ENCODE measurements around the gene ZSWIM8. TPM values are rescaled to one million over a fixed set of nuclear protein-coding genes. Genes with fewer than 3 reads are reported as not detected.

ZSWIM8 gene
- total RNA-seq, 1 donor from 2014 or later = 30.5 TPM

DNA sequence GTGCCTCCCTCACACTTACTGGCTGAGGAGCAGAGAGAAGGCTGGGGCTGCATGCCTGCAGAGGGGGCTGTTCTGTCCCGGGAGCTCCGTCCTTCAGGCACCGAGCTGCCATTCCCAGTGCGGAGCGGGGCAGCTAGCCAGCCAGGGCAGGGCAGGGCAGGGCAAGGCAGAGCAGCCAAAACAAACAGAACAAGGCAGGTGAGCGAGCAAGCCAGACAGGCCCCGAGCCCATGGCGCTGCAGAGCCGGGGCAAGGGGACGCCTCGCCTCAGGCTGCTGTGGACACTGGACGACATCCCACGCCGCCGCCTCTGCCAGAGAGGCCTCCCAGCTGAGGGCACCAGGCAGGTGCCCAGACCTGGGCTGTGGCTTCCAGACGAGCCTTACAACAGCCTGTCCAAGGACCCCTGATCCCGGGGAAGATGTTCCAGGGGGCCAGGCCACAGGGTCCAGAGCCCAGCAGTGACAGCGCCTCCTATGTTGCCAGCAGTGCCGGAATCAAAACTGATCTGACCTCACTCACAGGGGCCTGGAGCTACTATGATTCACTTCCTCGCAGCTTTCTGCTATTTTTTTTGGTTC lies 34.2 kb downstream of the ZSWIM8 start:
- H3K9me3 Mint-ChIP-seq = no peaks in the 10 kb centered on the region
- H3F3A ChIP-seq (ENCODE audit: low read depth) = no peaks in the 10 kb centered on the region
- no peak overlapping the region for H3K27ac Mint-ChIP-seq
- H3K27me3 Mint-ChIP-seq (ENCODE audit: insufficient read depth, low read depth) = peaks cover 3% of the 10 kb centered on the region
- H3K36me3 Mint-ChIP-seq = peaks cover 10% of the 10 kb centered on the region
- H3K4me1 Mint-ChIP-seq = no peaks in the 10 kb centered on the region
- no peaks in the 10 kb centered on the region for H4K20me1 ChIP-seq (ENCODE audit: low read depth)
- no peaks in the 10 kb centered on the region for H3K9me3 ChIP-seq (ENCODE audit: low read depth)
- H3K79me2 ChIP-seq (ENCODE audit: low read depth) = no peaks in the 10 kb centered on the region
- no peak overlapping the region for H2AFZ ChIP-seq (replicated peaks)
- no peak overlapping the region for H3K4me3 Mint-ChIP-seq
- no peaks in the 10 kb centered on the region for H3K36me3 ChIP-seq
- no peak overlapping the region for H3K27ac ChIP-seq
- H3K4me3 ChIP-seq = no peak overlapping the region
- no peaks in the 10 kb centered on the region for H3K27me3 ChIP-seq
- no peaks in the 10 kb centered on the region for H3K4me1 ChIP-seq
- no peak overlapping the region for H3K4me2 ChIP-seq
- H3K9ac ChIP-seq = no peak overlapping the region
- no peak for TF ChIP-seq EZH2phosphoT487 (IDR thresholded peaks at IDR 0.05)
- TF ChIP-seq, protein P1, sequence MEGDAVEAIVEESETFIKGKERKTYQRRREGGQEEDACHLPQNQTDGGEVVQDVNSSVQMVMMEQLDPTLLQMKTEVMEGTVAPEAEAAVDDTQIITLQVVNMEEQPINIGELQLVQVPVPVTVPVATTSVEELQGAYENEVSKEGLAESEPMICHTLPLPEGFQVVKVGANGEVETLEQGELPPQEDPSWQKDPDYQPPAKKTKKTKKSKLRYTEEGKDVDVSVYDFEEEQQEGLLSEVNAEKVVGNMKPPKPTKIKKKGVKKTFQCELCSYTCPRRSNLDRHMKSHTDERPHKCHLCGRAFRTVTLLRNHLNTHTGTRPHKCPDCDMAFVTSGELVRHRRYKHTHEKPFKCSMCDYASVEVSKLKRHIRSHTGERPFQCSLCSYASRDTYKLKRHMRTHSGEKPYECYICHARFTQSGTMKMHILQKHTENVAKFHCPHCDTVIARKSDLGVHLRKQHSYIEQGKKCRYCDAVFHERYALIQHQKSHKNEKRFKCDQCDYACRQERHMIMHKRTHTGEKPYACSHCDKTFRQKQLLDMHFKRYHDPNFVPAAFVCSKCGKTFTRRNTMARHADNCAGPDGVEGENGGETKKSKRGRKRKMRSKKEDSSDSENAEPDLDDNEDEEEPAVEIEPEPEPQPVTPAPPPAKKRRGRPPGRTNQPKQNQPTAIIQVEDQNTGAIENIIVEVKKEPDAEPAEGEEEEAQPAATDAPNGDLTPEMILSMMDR (IDR thresholded peaks at IDR 0.05) = peak; percentile 8
- DNase-seq (ENCODE audit: low spot score) = no peak

DNA sequence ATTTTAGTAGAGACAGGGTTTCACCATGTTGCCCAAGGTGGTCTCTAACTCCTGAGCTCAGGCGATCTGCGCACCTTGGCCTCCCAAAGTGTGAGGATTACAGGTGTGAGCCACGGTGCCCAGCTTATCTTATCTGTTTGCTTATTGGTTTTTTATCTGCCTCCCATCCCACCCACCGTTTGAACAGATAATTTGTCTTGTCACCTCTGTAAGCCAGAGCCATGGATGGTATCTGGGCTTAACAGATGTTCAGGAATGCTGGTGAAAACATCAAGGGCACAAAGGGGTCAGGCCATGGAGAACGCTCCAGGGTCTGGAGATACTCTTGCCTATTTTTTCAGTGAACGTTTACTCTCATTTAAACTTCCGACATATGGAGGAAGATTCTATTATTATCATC lies 38.0 kb downstream of the ZSWIM8 start:
- H3K9me3 ChIP-seq (ENCODE audit: low read depth) = no peaks in the 10 kb centered on the region
- no peaks in the 10 kb centered on the region for H3K79me2 ChIP-seq (ENCODE audit: low read depth)
- no peak overlapping the region for H3K4me3 Mint-ChIP-seq
- H3K4me3 ChIP-seq = no peak overlapping the region
- H3K4me2 ChIP-seq = no peak overlapping the region
- peaks cover 5% of the 10 kb centered on the region for H3K27me3 Mint-ChIP-seq (ENCODE audit: insufficient read depth, low read depth)
- H3K4me1 Mint-ChIP-seq = no peaks in the 10 kb centered on the region
- H4K20me1 ChIP-seq (ENCODE audit: low read depth) = no peaks in the 10 kb centered on the region
- H3K36me3 ChIP-seq = no peaks in the 10 kb centered on the region
- no peak for DNase-seq (ENCODE audit: low spot score)
- peaks cover 6% of the 10 kb centered on the region for H3K36me3 Mint-ChIP-seq
- H3K27ac Mint-ChIP-seq = no peak overlapping the region
- no peak for TF ChIP-seq EZH2 (IDR thresholded peaks at IDR 0.05)
- TF ChIP-seq, protein P1 (IDR thresholded peaks at IDR 0.05) = no peak
- H3K9me3 Mint-ChIP-seq = no peaks in the 10 kb centered on the region
- no peaks in the 10 kb centered on the region for H3F3A ChIP-seq (ENCODE audit: low read depth)
- H3K9ac ChIP-seq = no peak overlapping the region
- H3K27ac ChIP-seq = no peak overlapping the region
- no peak overlapping the region for H2AFZ ChIP-seq (replicated peaks)
- H3K4me1 ChIP-seq = no peaks in the 10 kb centered on the region
- H3K27me3 ChIP-seq = no peaks in the 10 kb centered on the region

DNA sequence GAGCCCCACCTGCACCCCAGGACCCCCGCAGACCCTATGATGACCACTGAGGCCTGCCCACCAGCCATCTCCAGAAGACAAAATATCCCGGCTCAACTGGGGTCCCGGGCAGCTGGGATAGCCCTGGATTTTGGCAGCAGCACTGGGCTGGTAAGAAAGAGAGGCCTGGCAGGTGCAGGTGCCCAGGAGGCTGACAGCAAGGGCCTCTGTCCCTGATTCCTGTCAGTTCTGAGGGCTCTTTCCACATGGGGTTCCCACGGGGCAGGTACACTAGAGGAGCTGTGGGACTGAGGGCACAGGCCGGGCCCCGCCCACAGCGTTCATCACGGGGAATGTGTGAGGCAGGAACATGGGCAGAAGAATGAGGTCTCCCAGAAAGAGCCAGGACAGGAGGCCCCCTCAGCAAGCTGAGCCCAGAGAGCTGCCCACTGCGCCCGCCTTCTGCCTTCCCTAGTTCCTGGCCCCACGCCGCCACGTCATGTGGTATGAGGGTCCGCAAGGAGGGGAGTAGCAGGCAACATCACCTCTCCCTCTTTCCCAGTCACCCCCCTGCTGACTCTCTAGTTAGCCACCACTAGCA lies 38.8 kb downstream of the ZSWIM8 start:
- Histone ChIP-seq H4K20me1 (ENCODE audit: low read depth) (no peaks in the 10 kb centered on the region), H3K4me3 (no peak overlapping the region), H3K36me3 (no peaks in the 10 kb centered on the region), H3K4me1 (no peaks in the 10 kb centered on the region), H3K27me3 (no peaks in the 10 kb centered on the region), H3K4me2 (no peak overlapping the region), H2AFZ (replicated peaks) (no peak overlapping the region), H3K27ac (no peak overlapping the region), H3K79me2 (ENCODE audit: low read depth) (no peaks in the 10 kb centered on the region), H3F3A (ENCODE audit: low read depth) (no peaks in the 10 kb centered on the region), H3K9me3 (ENCODE audit: low read depth) (no peaks in the 10 kb centered on the region), H3K9ac (no peak overlapping the region)
- Mint-ChIP-seq H3K4me1 (no peaks in the 10 kb centered on the region), H3K27ac (no peak overlapping the region), H3K36me3 (peaks cover 6% of the 10 kb centered on the region), H3K27me3 (ENCODE audit: insufficient read depth, low read depth) (peaks cover 5% of the 10 kb centered on the region), H3K4me3 (no peak overlapping the region), H3K9me3 (no peaks in the 10 kb centered on the region)
- TF ChIP-seq EZH2 (IDR thresholded peaks at IDR 0.05) (no peak), EZH2phosphoT487 (IDR thresholded peaks at IDR 0.05) (no peak)
- TF ChIP-seq, protein P1 (IDR thresholded peaks at IDR 0.05) = no peak
- DNase-seq (ENCODE audit: low spot score) = no peak
